Stomach (tissue), 4 donors: ENCODE data around the gene SH3BP5.

ENCODE experiments used
- CTCF ChIP-seq, 7 experiments: fragments of 450-650 bp in 4 of 7; fragments of 200-600 bp in 3 of 7; sonication (generic) in 3 of 7; IDR thresholded peaks; one replicate each; pipeline ENCODE4 v1.5.1; 2016 to 2019; ENCODE audit warnings: antibody characterized with exemption in 7 of 7, control low read depth in 2 of 7, mild to moderate bottlenecking in 1 of 7
- EP300 ChIP-seq: sonication (generic); formaldehyde crosslinking; IDR thresholded peaks from one replicate; pipeline ENCODE4 v1.6.1; 2017; ENCODE audit warnings: antibody characterized with exemption
- POLR2A ChIP-seq, 4 donors: fragments of 450-650 bp; IDR thresholded peaks; one replicate each; pipeline ENCODE4 v1.6.1; 2016; ENCODE audit warnings: antibody characterized with exemption in 4 of 4, control low read depth in 2 of 4, mild to moderate bottlenecking in 1 of 4, moderate library complexity in 1 of 4
- POLR2AphosphoS5 ChIP-seq, 3 donors: sonication (generic); formaldehyde crosslinking; IDR thresholded peaks; one replicate each; pipeline ENCODE4 v1.6.1; 2016; ENCODE audit warnings: antibody characterized with exemption in 3 of 3

GRCh38 chr3:15289661-15290060 lies 42.7 kb downstream of the SH3BP5 start:
- no peak for TF ChIP-seq CTCF (IDR thresholded peaks at IDR 0.05)
- no peak for TF ChIP-seq POLR2A (IDR thresholded peaks at IDR 0.05)
- TF ChIP-seq POLR2AphosphoS5 (IDR thresholded peaks at IDR 0.05), result no peak
- no peak for TF ChIP-seq EP300
